ENCODE data around the gene DPCD. TPM values are rescaled to one million over a fixed set of nuclear protein-coding genes. Genes with fewer than 3 reads are reported as not detected.

Gene DPCD
- 10 to 100 TPM in 2 of 4 donors, 1 to 10 TPM in 1, not detected in 1; 8.2 to 15.7 (median 13.5) TPM for total RNA-seq

GRCh38 chr10:101587725-101588653 is at the start of gene DPCD, which contains the start of gene POLL:
TSS of gene DPCD (plus strand) at chr10:101588321. CDS start at chr10:101588337, 16 bp downstream.
TSS of gene POLL (minus strand) at chr10:101588257. CDS start at chr10:101587360, 897 bp downstream.
- WGBS, 2 donors (ENCODE audit: low coverage in 1 of 2): 1% methylated on average over 42 of the region's 50 CpGs; no CpG with 5 or more reads in 1 of the 2 donors
- intact Hi-C loops (cut with DNase I; ENCODE audit: low total_unique reads): no loop called here
- no peaks in the 10 kb centered on the region for H3K27me3 ChIP-seq
- in situ Hi-C loops (cut with MboI; ENCODE audit: low pct_ligation_motif_present in 1 of 4, low pct_unique_long_range_greater_than_20kb in 1 of 4, low sequenced_read_pairs in 3 of 4): no loop called here
- H3K4me1 ChIP-seq: peaks cover 4 to 20% (median 16%) of the 10 kb centered on the region in 4 donors
- no peaks in the 10 kb centered on the region for H3K36me3 ChIP-seq
- H3K4me3 ChIP-seq: peak within 1 kb of the TSS; percentile 70 to 90 (median 78)
- TF ChIP-seq POLR2AphosphoS5 (IDR thresholded peaks at IDR 0.05) (peak in 2 of 3 donors; percentile 9 to 41), POLR2A (IDR thresholded peaks at IDR 0.05) (no peak)
- no peaks in the 10 kb centered on the region for H3K9me3 ChIP-seq
- H3K27ac ChIP-seq: peak within 1 kb of the TSS; percentile 70 to 85 (median 82)
- peak; percentile 97 for DNase-seq

GRCh38 chr10:101538446-101538845 is 49.7 kb upstream of the DPCD start:
- no peak for DNase-seq
- no peaks in the 10 kb centered on the region for H3K27me3 ChIP-seq
- TF ChIP-seq POLR2A (IDR thresholded peaks at IDR 0.05): no peak
- TF ChIP-seq EP300 (IDR thresholded peaks at IDR 0.05; ENCODE audit: low read depth): no peak
- TF ChIP-seq CTCF (IDR thresholded peaks at IDR 0.05): no peak
- no peak for TF ChIP-seq POLR2AphosphoS5 (IDR thresholded peaks at IDR 0.05)
- in situ Hi-C loops (cut with MboI; ENCODE audit: low pct_ligation_motif_present in 1 of 4, low pct_unique_long_range_greater_than_20kb in 1 of 4, low sequenced_read_pairs in 3 of 4): no loop called here
- H3K9me3 ChIP-seq: no peaks in the 10 kb centered on the region
- WGBS, 2 donors (ENCODE audit: low coverage in 1 of 2): 91% methylated on average over 2 of the region's 2 CpGs; no CpG with 5 or more reads in 1 of the 2 donors
- H3K4me1 ChIP-seq: no peaks in the 10 kb centered on the region
- H3K4me3 ChIP-seq: no peak overlapping the region
- intact Hi-C loops (cut with DNase I; ENCODE audit: low total_unique reads): no loop called here
- H3K36me3 ChIP-seq: peaks cover 0 to 18% (median 0%) of the 10 kb centered on the region in 4 donors
- H3K27ac ChIP-seq: no peak overlapping the region

- Histone ChIP-seq H3K4me3 (no peak overlapping the region), H3K36me3 (no peaks in the 10 kb centered on the region), H3K4me1 (peaks cover 0 to 5% (median 2%) of the 10 kb centered on the region in 4 donors), H3K27ac (no peak overlapping the region), H3K27me3 (no peaks in the 10 kb centered on the region), H3K9me3 (no peaks in the 10 kb centered on the region)
- no peak for DNase-seq
- intact Hi-C loops (cut with DNase I; ENCODE audit: low total_unique reads) (no loop called here), in situ Hi-C loops (cut with MboI; ENCODE audit: low pct_ligation_motif_present in 1 of 4, low pct_unique_long_range_greater_than_20kb in 1 of 4, low sequenced_read_pairs in 3 of 4) (no loop called here)
- TF ChIP-seq POLR2AphosphoS5 (IDR thresholded peaks at IDR 0.05) (no peak), POLR2A (IDR thresholded peaks at IDR 0.05) (no peak), CTCF (IDR thresholded peaks at IDR 0.05) (no peak), EP300 (IDR thresholded peaks at IDR 0.05; ENCODE audit: low read depth) (no peak)
Measured at GRCh38 chr10:101545898-101546297, 42.2 kb upstream of the DPCD start.

GRCh38 chr10:101550965-101551364 is 37.2 kb upstream of the DPCD start:
- in situ Hi-C loops (cut with MboI; ENCODE audit: low pct_ligation_motif_present in 1 of 4, low pct_unique_long_range_greater_than_20kb in 1 of 4, low sequenced_read_pairs in 3 of 4) (loop anchor here (25.0 kb wide), 3 partner anchors 239 to 339 kb away; no protein-coding TSS in a partner anchor), intact Hi-C loops (cut with DNase I; ENCODE audit: low total_unique reads) (no loop called here)
- no peak for DNase-seq
- Histone ChIP-seq H3K4me3 (no peak overlapping the region), H3K4me1 (peaks cover 0 to 5% (median 2%) of the 10 kb centered on the region in 4 donors), H3K9me3 (no peaks in the 10 kb centered on the region), H3K27ac (no peak overlapping the region), H3K36me3 (peaks cover 0 to 6% (median 3%) of the 10 kb centered on the region in 4 donors), H3K27me3 (no peaks in the 10 kb centered on the region)
- WGBS, 2 donors (ENCODE audit: low coverage in 1 of 2): 89 to 100% methylated on average over 2 of the region's 2 CpGs
- TF ChIP-seq EP300 (IDR thresholded peaks at IDR 0.05; ENCODE audit: low read depth) (no peak), POLR2A (IDR thresholded peaks at IDR 0.05) (no peak), CTCF (IDR thresholded peaks at IDR 0.05) (no peak)
